ENCODE data around the gene SIN3B. TPM values are rescaled to one million over a fixed set of nuclear protein-coding genes. Genes with fewer than 3 reads are reported as not detected.

SIN3B gene
- total RNA-seq, 6 experiments from 2014 or later: 29.6 to 39.4 (median 35.2) TPM

DNA sequence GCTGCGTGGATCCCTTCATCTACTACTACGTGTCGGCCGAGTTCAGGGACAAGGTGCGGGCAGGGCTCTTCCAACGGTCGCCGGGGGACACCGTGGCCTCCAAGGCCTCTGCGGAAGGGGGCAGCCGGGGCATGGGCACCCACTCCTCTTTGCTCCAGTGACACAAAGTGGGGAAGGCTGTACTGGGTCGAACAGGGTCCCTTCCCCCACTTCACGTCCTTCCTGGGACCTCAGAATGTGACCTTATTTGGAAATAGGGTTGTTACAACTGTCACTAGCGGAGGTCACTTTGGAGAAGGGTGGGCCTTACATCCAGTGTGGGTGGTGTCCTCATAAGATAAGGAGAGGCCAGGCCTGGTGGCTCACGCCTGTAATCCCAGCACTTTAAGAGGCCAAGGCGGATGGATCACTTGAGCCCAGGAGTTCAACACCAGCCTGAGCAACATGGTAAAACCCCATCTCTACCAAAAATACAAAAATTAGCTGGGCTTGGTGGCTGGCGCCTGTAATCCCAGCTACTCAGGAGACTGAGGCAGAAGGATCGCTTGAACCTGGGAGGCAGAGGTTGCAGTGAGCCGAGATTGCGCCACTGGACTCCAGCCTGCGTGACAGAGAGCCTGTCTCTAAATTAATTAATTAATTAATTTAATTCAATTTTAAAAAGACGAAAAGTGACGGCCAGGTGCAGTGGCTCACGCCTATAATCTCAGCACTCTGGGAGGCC is 61.4 kb downstream of the SIN3B start:
- Mint-ChIP-seq H3K27ac (no peak overlapping the region), H3K9me3 (no peaks in the 10 kb centered on the region), H3K4me1 (ENCODE audit: low read depth) (no peaks in the 10 kb centered on the region), H3K36me3 (ENCODE audit: low read depth) (no peaks in the 10 kb centered on the region), H3K4me3 (no peak overlapping the region), H3K27me3 (ENCODE audit: insufficient read depth) (peaks cover 17% of the 10 kb centered on the region)
- TF ChIP-seq, protein P1, sequence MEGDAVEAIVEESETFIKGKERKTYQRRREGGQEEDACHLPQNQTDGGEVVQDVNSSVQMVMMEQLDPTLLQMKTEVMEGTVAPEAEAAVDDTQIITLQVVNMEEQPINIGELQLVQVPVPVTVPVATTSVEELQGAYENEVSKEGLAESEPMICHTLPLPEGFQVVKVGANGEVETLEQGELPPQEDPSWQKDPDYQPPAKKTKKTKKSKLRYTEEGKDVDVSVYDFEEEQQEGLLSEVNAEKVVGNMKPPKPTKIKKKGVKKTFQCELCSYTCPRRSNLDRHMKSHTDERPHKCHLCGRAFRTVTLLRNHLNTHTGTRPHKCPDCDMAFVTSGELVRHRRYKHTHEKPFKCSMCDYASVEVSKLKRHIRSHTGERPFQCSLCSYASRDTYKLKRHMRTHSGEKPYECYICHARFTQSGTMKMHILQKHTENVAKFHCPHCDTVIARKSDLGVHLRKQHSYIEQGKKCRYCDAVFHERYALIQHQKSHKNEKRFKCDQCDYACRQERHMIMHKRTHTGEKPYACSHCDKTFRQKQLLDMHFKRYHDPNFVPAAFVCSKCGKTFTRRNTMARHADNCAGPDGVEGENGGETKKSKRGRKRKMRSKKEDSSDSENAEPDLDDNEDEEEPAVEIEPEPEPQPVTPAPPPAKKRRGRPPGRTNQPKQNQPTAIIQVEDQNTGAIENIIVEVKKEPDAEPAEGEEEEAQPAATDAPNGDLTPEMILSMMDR (IDR thresholded peaks at IDR 0.05): no peak
- DNase-seq: no peak

DNA sequence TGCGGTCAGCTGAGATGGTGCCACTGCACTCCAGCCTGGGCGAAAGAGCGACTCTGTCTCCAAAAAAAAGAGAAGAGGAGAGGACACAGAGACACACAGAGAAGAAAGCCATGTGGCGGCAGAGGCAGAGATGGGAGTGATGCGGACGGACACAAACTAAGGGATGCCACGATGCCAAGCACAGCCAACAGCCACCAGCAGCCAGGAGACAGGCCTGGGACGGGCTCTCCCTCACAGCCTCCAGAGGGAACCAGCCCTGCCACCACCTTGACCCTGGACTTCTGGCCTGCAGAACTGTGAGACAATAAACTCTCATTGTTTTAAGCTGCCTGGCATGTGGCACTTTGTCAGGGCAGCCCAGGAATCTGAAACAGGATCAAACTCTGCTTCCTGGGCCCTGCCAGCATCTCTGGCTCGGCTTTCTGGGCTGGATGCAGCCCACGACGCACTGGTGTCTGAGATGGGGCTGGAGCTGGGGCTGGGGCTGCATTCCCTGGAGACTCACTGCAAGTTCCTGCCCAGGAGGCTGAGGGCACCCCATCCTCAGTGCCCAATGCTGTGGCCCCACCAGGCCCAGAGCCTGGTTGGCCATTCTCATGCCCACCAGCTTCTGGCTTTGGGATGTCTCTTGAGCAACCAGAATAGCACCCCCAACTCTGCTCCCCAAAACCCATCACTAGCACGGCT is 62.6 kb downstream of the SIN3B start:
- no peak for DNase-seq
- Mint-ChIP-seq H3K4me1 (ENCODE audit: low read depth) (no peaks in the 10 kb centered on the region), H3K9me3 (no peaks in the 10 kb centered on the region), H3K36me3 (ENCODE audit: low read depth) (no peaks in the 10 kb centered on the region), H3K4me3 (no peak overlapping the region), H3K27me3 (ENCODE audit: insufficient read depth) (peaks cover 17% of the 10 kb centered on the region), H3K27ac (no peak overlapping the region)
- TF ChIP-seq, protein P1 (IDR thresholded peaks at IDR 0.05): no peak

DNA sequence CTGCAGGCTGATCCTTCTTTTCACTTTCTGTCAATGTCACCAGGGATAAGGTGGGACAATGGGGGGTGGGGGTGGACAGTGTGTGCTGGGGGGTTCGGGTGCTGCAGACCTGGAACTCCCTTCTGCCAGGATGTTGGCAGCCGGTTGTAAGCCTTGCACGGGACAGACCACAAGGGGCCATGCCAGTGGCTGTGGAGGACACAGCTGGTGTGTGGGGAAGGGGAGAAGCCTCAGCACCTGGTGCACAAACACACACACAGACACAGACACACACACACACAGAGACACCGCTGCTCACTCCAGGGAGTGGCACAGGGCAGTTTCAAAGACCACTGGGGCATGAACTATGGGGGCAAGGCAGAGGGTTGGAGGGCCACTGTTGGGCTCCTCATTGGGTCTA is 63.2 kb downstream of the SIN3B start:
- Mint-ChIP-seq H3K4me1 (ENCODE audit: low read depth) (no peaks in the 10 kb centered on the region), H3K27ac (no peak overlapping the region), H3K27me3 (ENCODE audit: insufficient read depth) (peaks cover 16% of the 10 kb centered on the region), H3K4me3 (no peak overlapping the region), H3K9me3 (no peaks in the 10 kb centered on the region), H3K36me3 (ENCODE audit: low read depth) (no peaks in the 10 kb centered on the region)
- DNase-seq: no peak
- TF ChIP-seq, protein P1 (IDR thresholded peaks at IDR 0.05): no peak

DNA sequence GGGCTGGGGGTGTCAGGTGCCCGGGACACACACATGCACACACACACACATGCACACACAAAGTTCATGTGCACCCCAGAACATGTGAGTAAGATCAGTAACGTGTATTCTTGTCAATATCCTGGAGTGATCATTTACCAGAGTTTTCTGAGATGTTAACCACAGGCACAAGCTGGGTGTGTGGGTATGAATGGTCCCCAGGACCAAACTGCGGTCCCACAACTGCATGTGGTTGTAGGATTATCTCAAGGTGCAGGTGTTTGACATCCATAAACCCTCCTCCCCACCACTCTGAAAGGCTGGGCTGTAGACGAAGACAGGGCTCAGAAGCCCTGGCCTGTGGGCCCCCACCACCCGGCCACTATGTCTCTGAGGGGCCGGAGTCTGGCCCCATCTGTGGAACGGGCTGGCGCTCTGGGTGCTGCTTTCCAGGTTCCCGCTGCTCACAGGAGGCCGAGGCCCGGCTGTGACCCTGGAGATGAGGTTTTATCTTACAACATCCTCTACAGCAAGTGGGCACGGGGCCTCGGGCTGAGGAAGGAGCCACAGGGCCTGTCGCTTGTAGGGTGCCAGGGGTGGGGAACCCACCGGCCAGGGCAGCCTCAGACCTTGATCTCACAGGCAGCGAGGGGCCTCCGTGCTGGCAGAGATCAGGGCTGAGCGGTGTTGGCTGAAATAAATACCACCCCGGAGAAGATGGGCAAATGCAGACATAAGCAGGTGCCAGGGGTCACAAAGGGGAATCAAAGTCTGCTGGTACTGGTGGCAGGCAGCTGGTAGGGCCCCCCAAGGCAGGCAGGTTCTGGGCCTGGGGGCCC is 63.9 kb downstream of the SIN3B start:
- TF ChIP-seq, protein P1 (IDR thresholded peaks at IDR 0.05): no peak
- H3K36me3 Mint-ChIP-seq (ENCODE audit: low read depth): no peaks in the 10 kb centered on the region
- no peak overlapping the region for H3K4me3 Mint-ChIP-seq
- no peaks in the 10 kb centered on the region for H3K4me1 Mint-ChIP-seq (ENCODE audit: low read depth)
- peaks cover 17% of the 10 kb centered on the region for H3K27me3 Mint-ChIP-seq (ENCODE audit: insufficient read depth)
- no peak overlapping the region for H3K27ac Mint-ChIP-seq
- H3K9me3 Mint-ChIP-seq: no peaks in the 10 kb centered on the region
- DNase-seq: no peak

DNA sequence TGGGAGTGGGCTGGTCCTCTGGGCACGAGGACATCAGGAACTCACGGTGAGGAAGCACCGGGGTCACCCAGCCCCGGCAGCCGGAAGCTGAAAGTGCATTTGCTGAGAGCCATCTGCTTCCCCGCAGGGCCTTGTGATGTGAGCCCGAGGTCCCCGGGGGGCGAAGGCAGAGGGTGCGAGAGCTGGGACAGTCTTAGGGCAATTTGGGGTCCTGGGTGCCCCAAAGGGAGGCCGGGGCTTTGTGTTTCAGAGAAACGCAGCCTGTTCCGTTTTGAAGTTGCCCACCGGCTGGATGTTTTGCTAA is 64.4 kb downstream of the SIN3B start:
- no peaks in the 10 kb centered on the region; the same call in 1 of the 2 replicates for H3K36me3 Mint-ChIP-seq (ENCODE audit: low read depth)
- TF ChIP-seq, protein P1 (IDR thresholded peaks at IDR 0.05): no peak
- H3K27ac Mint-ChIP-seq: no peak overlapping the region
- DNase-seq: no peak
- H3K4me1 Mint-ChIP-seq (ENCODE audit: low read depth): no peaks in the 10 kb centered on the region
- H3K4me3 Mint-ChIP-seq: no peak overlapping the region
- peaks cover 22% of the 10 kb centered on the region for H3K27me3 Mint-ChIP-seq (ENCODE audit: insufficient read depth)
- H3K9me3 Mint-ChIP-seq: no peaks in the 10 kb centered on the region

All from HFFc6 (cell line).